ENCODE results near the gene OSTF1.

Gene OSTF1

GRCh38 chr9:75085640-75086039 lies 2.7 kb upstream of the OSTF1 start:
- DNase-seq (ENCODE audit: low spot score): no peak

DNA sequence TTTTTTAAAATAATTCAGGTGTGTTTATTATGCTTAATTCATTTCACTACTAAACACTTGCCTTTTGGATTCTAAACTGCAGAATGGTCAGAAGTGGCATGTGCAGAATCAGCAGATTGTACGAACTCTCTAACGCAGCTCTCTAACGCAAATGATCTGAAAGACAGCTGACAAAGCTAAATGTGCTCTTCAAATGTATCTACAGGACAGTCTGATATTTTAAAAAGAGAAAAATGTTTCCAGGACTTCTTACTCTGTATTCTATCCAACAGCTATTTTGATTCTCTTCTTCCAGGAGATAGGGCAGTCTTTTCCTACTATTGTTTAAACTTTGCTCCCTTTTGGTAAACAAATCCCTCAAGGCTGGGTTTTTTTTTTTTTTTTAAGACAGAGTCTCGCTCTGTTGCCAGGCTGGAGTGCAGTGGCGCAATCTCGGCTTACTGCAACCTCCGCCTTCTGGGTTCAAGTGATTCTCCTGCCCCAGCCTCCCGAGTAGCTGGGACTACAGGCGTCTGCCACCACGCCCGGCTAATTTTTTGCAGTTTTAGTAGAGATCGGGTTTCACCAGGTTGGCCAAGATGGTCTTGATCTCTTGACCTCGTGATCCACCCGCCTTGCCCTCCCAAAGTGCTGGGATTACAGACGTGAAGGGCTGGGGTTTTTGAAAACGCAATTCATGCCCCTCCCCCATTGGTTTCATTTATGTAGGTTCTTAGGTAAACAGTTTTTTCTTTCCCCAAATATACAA lies 1.6 kb upstream of the OSTF1 start:
- DNase-seq (ENCODE audit: low spot score): no peak

DNA sequence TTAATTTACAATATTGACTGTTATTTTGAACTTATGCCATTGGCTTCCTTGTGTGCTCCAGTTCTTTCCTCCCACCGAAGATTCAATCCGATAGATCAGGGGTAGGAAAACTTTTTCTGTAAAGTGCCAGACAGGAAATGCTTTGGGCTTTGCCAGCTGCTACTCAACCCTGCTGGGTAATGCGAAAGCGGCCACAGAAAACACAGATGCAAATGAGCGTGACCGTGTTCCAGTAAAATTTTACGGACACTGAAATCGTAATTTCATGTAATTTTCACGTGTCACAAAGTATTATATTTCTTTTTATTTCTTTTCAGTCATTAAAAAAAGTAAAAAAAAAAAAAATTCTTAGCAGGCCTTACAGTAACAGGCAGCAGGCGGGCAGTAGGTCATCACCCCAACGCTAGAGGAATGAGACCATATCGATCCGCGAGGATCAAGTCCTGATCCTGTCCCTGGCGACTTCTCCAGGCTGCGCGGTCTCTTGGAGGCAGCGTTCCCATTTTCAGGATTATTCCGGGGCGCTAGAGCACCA lies 958 bp upstream of the OSTF1 start:
- no peak for DNase-seq (ENCODE audit: low spot score)

- DNase-seq (ENCODE audit: low spot score): peak; percentile 32
These were observed 495 bp downstream of the OSTF1 start for GRCh38 chr9:75088646-75089372.

- no peak for DNase-seq (ENCODE audit: low spot score)
These were observed 1.1 kb downstream of the OSTF1 start for GRCh38 chr9:75089373-75089766.

- DNase-seq (ENCODE audit: low spot score): no peak
These were observed 2.3 kb downstream of the OSTF1 start for GRCh38 chr9:75090579-75090978.

DNA sequence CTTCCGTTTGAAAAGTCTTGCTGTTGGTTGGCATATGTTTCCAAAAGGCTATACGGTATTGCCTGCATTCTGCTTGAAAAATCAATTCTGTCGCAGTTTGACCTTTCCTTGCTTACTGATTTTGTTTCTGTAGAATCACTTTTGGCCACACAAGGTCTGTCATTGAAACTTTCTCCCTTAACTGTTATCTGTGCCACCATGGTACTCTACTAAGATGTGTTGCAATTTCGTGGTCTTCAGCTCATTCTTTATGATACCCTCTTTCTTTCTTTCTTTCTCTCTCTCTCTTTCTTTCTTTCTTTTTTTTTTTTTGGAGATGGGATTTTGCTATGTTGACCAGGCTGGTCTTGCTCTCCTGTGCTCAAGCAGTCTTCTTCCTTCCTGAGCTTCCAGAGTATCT lies 4.5 kb downstream of the OSTF1 start:
- no peak for DNase-seq (ENCODE audit: low spot score)

- DNase-seq (ENCODE audit: low spot score): no peak
These were observed 8.5 kb downstream of the OSTF1 start for GRCh38 chr9:75096796-75097195.

DNA sequence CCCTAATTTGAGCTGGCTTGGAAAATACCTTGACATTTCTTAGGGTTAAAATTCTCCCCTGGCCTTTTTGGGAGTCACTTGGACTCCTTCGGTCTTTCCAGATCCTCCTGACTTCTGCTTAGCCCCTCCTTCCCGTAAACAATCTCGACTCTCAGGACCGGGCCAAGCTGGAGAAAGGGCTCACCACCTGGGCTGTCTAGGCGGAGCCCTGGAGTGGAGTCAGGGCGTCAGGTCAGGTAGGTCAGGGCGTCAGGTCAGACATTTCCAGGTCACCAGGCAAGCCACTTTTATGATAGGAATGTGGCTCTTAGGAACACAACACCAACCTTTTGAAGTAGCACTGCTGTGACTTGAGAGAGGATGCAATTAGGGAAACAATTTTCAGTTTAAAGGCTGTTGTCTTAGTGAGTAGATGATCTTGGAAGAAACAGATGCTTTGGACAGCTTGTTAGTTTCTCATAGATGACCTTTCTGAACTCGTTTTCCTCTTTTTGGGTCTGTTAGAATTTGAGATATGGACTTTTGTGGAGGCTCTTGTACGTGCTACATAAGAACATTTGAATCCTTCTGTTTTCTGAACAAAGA lies 12.8 kb downstream of the OSTF1 start:
- DNase-seq (ENCODE audit: low spot score): no peak

- DNase-seq (ENCODE audit: low spot score): no peak
These were observed 14.0 kb downstream of the OSTF1 start for GRCh38 chr9:75102177-75102790.

DNA sequence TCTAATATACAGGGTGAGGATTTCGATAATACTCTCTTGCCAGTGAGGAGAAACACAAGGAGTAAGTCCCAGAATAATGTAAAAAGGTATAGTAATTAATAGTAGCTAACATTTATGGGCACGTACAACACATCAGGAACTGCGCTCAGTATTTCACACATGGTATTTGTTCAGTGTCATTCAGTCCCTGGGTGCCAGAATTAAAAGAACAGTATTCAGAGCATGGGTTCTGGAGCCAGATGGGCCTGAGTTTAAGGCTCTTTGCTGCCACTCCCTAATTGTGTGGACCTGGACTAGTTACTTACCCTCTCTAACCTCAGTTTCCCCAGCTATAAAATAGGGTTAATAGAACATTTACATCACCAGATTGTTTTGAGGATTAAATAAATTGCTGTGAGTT lies 16.3 kb downstream of the OSTF1 start:
- DNase-seq (ENCODE audit: low spot score): no peak

GRCh38 chr9:75105019-75105540 lies 16.8 kb downstream of the OSTF1 start:
- DNase-seq (ENCODE audit: low spot score): no peak

DNA sequence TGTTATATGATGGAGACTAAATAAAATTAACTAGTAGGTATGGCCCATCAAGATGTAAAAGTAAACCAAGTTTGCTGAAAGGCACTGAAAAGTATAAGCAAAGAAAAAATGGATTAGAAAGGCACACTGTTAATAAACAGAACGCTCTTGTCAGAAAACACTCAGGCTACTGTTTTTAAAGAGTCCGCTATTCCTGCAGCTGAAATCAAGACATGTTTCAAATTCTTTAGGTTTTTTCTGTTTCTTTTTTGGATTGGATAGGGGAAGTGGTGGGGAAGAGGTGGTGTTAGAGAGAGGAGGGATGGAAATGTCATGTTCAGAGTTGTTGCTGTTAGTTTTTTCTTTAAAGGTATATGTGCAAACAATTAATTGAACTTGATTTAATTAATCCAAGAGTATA lies 17.5 kb downstream of the OSTF1 start:
- DNase-seq (ENCODE audit: low spot score): no peak

- no peak for DNase-seq (ENCODE audit: low spot score)
These were observed 18.5 kb downstream of the OSTF1 start for GRCh38 chr9:75106857-75107256.

DNA sequence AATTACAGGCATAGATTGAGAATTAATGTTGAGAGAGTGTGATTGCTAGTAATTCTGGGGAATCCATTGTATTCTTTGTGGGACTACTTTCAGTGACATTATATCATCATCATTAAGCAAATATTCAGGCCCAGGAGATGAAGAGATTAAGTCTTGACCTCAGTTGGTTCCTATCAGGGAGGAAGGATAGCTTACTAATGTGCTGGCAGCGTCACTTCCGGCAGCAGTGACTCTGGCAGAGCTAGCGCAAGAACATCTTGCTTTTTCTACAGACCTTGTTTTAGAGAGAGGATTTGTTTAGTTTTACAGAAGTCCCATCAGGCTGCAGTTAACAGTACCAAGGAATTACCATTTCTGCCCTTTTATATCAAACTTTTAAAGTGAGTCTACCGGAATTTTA lies 20.3 kb downstream of the OSTF1 start:
- no peak for DNase-seq (ENCODE audit: low spot score)

DNA sequence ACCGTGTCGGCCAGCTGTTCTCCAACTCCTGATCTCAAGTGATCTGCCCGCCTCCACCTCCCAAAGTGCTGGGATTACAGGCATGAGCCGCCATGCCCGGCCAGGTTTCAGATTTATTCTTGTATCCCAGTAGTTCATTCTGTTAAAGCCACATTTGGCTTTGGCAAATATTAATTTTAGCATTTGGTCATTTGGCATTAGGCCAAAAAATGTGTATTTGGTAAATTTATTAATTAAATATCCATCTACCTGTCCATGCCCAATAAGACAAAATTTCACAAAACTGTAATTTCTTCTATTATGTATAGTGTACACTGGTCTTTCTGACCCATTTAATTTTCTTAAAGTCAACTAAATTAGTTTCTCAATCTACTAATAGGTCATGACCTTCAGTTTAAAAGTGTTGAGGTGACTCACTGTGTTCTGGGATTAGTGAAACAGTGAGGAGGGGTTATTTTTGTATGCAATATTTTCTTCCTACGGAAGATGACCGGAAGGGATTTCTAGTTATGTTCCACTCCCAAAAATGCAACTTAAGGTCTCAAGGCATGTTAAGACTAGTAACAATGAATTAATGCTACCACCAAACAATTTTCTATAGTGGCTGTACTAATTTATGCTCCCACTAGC lies 21.0 kb downstream of the OSTF1 start:
- DNase-seq (ENCODE audit: low spot score): no peak

GRCh38 chr9:75111019-75111622 lies 22.8 kb downstream of the OSTF1 start:
- no peak for DNase-seq (ENCODE audit: low spot score)

GRCh38 chr9:75112789-75113188 lies 24.5 kb downstream of the OSTF1 start:
- no peak for DNase-seq (ENCODE audit: low spot score)

GRCh38 chr9:75116306-75116705 lies 28.0 kb downstream of the OSTF1 start:
- no peak for DNase-seq (ENCODE audit: low spot score)

DNA sequence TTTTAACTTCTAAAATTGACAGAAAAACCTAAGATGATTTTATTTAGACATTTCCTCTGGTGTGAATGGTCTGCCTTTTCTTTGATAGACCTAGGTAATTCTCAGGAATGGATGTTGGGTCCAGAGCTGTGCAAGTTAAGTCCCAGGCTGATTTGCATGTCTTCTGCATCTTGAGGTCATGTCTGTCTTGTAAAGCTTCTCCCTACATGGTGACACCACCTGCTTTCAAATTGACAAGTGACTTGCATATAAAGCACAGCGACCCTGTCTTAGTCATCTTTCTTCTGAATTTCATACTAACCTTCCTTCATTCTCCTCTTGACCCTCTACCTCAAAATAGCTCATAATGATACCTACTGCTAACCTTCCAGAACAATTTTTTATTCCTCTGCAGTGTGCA lies 29.2 kb downstream of the OSTF1 start:
- no peak for DNase-seq (ENCODE audit: low spot score)

DNA sequence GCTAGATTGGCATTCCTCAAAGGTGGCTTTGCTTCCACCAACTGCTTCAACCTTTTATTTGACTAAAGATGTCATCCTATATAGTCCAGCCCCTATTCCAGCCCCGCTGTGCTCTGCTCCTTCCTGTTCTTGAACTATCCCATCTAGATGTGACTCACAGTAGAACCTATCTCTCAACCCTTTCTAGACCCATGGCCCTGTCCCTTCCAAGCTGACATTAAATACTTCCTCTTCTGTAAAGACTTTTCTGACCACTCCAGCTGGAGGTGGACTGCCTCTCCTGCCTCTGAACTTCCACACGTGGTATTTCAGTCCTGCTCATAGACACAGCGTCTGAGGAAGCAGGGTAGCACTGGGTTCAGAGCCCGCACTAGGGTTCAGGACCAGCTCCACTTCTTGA lies 32.4 kb downstream of the OSTF1 start:
- no peak for DNase-seq (ENCODE audit: low spot score)
